NCI-H1694 treated with DMSO at 0.1 percent for 48 hours (cell line): Measurements from ENCODE around the gene NYNRIN.

Experiments used
- DNase-seq: peaks from one replicate; lab custom pipeline; 2025; lab: John Stamatoyannopoulos, UW

The NYNRIN gene

DNA sequence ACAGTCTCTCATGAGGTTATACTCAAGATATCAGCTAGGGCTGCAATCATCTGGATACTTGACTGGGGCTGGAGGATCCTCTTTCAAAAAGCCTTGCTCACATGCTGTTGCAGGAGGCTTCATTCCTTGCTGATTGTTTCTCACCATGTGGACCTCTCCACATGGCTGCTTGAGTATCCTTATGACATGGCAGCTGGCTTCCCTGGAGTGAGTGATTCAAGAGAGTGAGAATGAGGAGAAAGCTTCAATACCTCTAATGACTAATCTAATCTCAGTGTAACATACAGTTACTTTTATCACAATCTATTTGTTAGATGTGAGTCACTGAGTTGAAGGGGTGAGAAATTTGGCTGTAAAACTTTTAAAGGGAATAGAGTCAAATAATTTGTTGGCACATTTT lies 58.2 kb downstream of the NYNRIN start:
- no peak for DNase-seq

DNA sequence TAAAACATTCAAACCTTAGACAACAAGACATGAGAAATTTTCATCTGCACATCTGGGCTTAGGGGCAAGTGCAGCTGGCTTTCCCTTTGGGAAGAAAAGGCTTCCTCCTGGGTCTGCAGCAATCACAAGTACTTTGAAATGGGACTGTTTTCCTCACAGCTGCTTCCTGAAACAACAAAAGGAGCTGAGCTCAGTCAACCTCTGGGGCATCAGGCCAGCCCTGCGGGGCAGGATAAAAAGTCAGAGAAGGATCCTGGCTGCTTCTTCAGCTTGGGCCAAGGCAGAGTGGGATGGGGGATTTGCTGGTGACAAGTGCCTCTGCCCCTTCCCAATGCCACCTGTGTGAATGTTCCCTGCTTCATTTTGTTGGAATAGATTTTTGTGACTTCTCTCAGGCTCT lies 59.9 kb downstream of the NYNRIN start:
- DNase-seq = no peak

DNA sequence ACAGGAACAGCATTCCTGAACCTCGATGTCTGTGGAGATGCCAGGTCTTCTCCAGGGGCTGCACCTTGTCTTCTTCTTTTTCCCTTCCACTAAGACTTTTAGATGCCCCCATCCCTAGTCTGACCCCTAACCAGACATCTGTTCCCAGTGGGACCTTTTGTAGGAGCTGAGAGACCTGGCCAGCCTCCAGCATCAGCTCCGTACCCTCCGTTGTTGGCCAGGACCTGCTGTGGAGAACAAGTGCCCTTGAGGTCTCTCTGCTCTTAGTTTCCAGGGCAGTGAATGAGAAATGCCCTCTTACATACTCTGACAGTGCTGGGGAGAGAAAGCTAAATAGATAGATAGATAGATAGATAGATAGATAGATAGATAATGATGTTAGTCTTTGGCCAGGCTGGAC lies 60.5 kb downstream of the NYNRIN start:
- no peak for DNase-seq

DNA sequence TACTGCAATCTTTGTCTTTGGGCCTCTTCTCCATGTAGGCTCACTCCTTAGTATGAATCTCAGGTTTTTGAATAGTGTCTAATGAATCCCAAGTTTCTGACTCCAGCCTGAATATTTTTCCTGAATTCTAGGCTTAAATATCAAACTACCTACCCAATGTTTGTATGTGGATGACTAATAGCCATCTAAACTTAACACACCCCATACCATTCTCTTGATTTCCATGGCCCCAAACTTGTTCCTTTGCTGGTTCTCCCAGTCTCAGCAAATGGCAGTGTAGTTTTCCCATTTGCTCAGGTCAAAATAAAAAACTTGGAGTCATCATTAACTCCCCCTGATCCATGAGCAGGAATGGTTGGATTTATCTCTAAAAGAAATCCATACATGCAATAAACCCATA lies 62.5 kb downstream of the NYNRIN start:
- no peak for DNase-seq

DNA sequence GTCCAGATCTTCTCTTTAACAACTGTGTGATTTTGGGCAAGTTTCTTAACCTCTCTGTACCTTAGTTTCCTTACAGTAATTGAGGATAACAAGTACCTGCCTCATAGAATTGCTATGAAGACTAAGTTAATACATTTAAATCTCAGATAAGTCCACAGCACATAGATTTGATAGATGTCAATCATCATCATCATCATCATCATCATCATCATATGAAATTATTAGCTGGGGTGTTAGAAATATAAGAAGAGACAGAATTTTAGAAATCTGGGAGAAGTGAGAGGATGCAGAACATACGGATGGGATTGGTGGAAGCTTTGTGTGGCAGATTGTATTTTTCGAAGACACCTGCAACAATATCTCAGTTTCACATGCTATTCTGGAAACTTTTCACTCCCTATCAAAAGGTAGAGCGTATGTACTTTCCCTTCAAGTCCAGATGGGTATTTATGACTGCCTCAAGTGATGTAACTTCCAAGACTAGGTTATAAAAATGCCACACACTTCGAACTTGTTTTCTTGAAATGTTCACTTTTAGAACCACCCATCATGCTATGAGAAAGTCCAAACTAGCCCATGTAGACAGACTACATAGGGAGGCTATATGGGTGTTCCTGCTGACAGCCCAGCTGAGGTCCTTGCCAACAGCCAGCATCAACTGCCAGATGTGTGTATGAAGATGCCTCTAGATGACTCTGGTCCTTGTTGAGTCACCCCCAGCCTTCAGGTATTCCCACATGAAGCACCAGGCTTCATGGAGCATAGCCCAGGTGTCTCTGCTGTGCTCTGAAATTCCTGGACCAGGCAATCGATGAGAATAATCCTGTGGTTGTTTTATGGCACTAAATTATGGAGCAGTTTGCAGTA lies 64.4 kb downstream of the NYNRIN start:
- DNase-seq = no peak

DNA sequence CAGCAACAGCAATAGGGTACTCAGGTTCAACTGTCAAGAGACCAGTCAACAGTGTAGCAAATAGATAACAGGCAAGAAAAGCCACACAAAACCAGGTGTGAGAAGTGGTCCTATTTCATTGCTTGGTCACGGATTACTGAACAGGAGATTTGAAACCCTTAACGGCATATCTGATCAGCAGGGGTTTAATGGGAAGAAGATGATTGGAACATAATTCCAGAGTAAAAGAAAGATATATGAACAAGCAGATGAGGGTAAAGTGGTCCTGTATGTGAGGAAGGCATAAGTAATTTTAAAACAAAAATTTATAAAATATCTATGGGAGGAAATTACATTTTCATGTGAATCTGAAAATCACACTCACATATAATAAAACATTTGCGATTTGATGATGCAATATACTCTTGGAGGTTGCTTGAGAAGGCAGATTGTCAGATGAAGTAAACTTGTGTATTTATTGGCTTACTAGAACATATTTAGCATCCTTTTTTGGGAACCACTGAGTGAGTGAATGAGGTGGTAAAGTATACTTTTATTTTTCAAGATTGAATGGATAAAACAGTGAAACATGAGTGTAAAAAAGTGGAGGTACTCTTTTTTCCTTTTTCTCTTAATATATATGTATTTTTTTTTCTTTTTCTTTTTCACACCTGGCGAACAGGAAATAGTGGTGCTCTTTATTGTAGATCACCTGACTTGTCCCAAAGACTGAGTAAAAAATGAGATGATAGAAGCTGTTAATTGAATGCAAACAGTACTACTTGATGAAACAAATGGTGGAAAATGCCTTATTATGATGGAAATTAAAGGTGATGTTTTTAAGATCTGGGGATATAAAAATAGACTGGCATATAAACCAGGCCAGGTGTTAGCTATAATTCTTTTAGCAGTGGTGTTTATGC lies 65.3 kb downstream of the NYNRIN start:
- DNase-seq = no peak

DNA sequence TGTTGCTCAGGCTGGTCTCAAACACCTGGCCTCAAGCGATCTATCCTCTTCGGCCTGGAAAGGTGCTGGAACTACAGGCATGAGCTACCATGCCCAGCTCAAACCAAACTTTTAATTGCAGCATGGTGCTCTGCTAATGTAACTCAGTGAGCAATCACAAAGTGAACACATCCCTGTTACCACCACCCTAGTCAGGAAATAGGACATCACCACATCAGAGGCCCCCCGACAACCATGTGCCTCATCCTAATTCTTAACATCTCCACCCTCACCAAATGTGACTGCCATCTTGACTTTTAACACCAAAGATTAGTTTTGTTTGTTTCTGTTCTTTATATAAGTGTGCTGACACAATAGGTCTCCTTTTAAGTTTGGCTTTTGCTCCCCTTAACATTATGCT lies 66.6 kb downstream of the NYNRIN start:
- DNase-seq = no peak

DNA sequence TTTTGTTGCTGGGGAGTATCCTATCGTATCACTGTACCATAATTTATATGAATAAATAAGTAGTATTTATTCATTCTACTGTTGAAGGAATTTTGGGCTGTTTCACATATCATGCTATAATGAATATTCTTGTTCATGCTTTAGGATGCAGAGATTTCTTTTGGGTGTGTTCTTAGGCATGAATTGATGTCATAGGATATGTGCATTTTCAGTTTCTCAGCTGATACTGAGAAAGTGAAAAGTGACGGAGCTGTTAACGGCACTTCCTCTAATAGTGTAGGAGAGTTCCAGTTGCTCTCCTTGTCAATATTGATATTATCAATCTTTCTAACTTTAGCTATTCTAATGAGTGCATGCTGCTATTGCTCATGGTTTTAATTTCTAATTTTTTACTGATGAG lies 67.0 kb downstream of the NYNRIN start:
- DNase-seq = no peak
